Psoas muscle (tissue), 8 donors: ENCODE data around the gene MTG1. TPM values are rescaled to one million over a fixed set of nuclear protein-coding genes. Genes with fewer than 3 reads are reported as not detected.
A peak's percentile ranks its signal among the peaks of the same experiment; 100 is the strongest.

Source experiments
- ATAC-seq, 4 donors: fragments of 200-7000 bp; cut with Tn5 transposase; one replicate each; pipeline ENCODE4 v1.9.1; 2020; ENCODE audit warnings: moderate library complexity in 3 of 4, mild to moderate bottlenecking in 2 of 4
- DNase-seq, 2 donors: peaks; one replicate each; pipeline ENCODE4 v3.0.0-alpha.2; 2020
- H3K27ac ChIP-seq: fragments of 200-600 bp; one replicate; pipeline ENCODE4 v1.8.0; 2022
- H3K27me3 ChIP-seq, 3 donors: fragments of 200-600 bp in 1 of 3; one replicate each; pipeline versions ENCODE4 v1.6.1 to v1.8.0; 2013 to 2022; ENCODE audit warnings: low read length in 2 of 3, mild to moderate bottlenecking in 2 of 3, moderate library complexity in 1 of 3; ENCODE audit not compliant: insufficient read depth in 3 of 3
- H3K36me3 ChIP-seq, 2 donors: fragments of 200-600 bp in 1 of 2; one replicate each; pipeline versions ENCODE4 v1.6.1 to v1.8.0; 2013 to 2022; ENCODE audit warnings: low read depth in 1 of 2, mild to moderate bottlenecking in 1 of 2, moderate library complexity in 1 of 2; ENCODE audit not compliant: insufficient read depth in 1 of 2
- H3K4me1 ChIP-seq: fragments of 200-600 bp; one replicate; pipeline ENCODE4 v1.8.0; 2022
- H3K4me3 ChIP-seq: fragments of 200-600 bp; one replicate; pipeline ENCODE4 v1.8.0; 2022; ENCODE audit warnings: mild to moderate bottlenecking
- H3K9me3 ChIP-seq: fragments of 200-600 bp; one replicate; pipeline ENCODE4 v1.8.0; 2022
- CTCF ChIP-seq: fragments of 200-600 bp; IDR thresholded peaks from one replicate; pipeline ENCODE4 v1.8.0; 2022; ENCODE audit warnings: antibody characterized with exemption
- WGBS, 3 donors: extraction: QIAGEN DNeasy Blood & Tissue Kit; methylation state at CpG; one replicate each; pipeline versions ENCODE4 v1.1.6 to v1.1.7; 2013; 5-methylcytosine and 5-hydroxymethylcytosine counted together
- intact Hi-C, 2 donors: fragments of 100-400 bp; cut with DNase I; formaldehyde crosslinking; loops; one replicate each; pipeline versions ENCODE4 v1.11.0 to v1.14.2; 2022
- long read RNA-seq, 2 donors: library from polyadenylated mRNA; unstranded; transcript quantifications; one replicate each; pipeline ENCODE4 v2.0.0, GENCODE V29; 2021
- polyA plus RNA-seq, 3 donors: library from polyadenylated mRNA; stranded (reverse); fragments of 200-250 nt; gene quantifications; one replicate each; pipeline ENCODE4 v1.2.3, GENCODE V29; 2013
- total RNA-seq, 4 donors: library from RNA; stranded (reverse); fragmentation: NEBNext Ultra II Directional in 2 of 4; extraction: Animal tissue kit (Norgen Biotek cat#: 25700) in 2 of 4; gene quantifications; one replicate each; pipeline versions ENCODE4 v1.2.1 to v1.2.4, GENCODE V29; 2021 to 2023
- donor health status: healthy with polysubstance abuse.
- donor health status: DM: no; HTN: no; CAD: no; lungs with moderate emphysema.
- donor health status: Bipolar disorder and iron deficiency.
- donor health status: healthy.
- donor health status: DM: yes; HTN: yes; CAD: no.
- donor health status: DM: no; HTN: no; CAD: no.
- donor health status: DM: no; HTN: no; CAD: no.
- donor health status: DM: yes; HTN: yes; CAD: no.

MTG1 gene
- total RNA-seq, result 10 to 100 TPM; 22.7 to 37.7 (median 26.5) TPM
- 10 to 100 TPM; 31.5 to 67.1 (median 32.2) TPM for polyA plus RNA-seq
- long read RNA-seq, donor 1, transcript MTG1-201 (11 exons, 1,560 nt), result major isoform, 24 of 34 reads
- long read RNA-seq, donor 1, partial matches to known transcripts, result 2 of 34 reads
- long read RNA-seq, donor 1, other reads (novel, unspliced or antisense), result 5 of 34 reads
- long read RNA-seq, donor 2, transcript MTG1-201 (11 exons, 1,560 nt), result major isoform, 32 of 50 reads
- long read RNA-seq, donor 2, partial matches to known transcripts, result 2 of 50 reads
- long read RNA-seq, donor 2, other reads (novel, unspliced or antisense), result 13 of 50 reads

GRCh38 chr10:133394064-133394663, at the start of gene MTG1:
TSS of gene MTG1 (plus strand) at chr10:133394157. CDS start at chr10:133394221, 64 bp downstream.
- H3K4me3 ChIP-seq, result peak within 1 kb of the TSS; percentile 78
- peak; percentile 21 for TF ChIP-seq CTCF
- peak within 1 kb of the TSS; percentile 89 for H3K27ac ChIP-seq
- no peaks in the 10 kb centered on the region for H3K27me3 ChIP-seq
- DNase-seq (peak; percentile 96 to 98), ATAC-seq (peak; percentile 97 to 98 (median 98))
- H3K9me3 ChIP-seq, result no peaks in the 10 kb centered on the region
- intact Hi-C loops, result loop anchor here in 1 of 2 donors (10.0 kb wide), 1 partner anchor 69 kb away; no protein-coding TSS in a partner anchor
- WGBS, 3 donors, result 1% methylated on average over 42 to 69 of the region's 69 CpGs
- peaks cover 8% of the 10 kb centered on the region for H3K4me1 ChIP-seq
- peaks cover 1 to 40% of the 10 kb centered on the region in 2 donors for H3K36me3 ChIP-seq

- DNase-seq (no peak), ATAC-seq (no peak)
- Histone ChIP-seq H3K9me3 (no peaks in the 10 kb centered on the region), H3K4me3 (no peak overlapping the region), H3K27me3 (peaks cover 0 to 81% (median 19%) of the 10 kb centered on the region in 3 donors), H3K27ac (no peak overlapping the region), H3K36me3 (no peaks in the 10 kb centered on the region), H3K4me1 (no peaks in the 10 kb centered on the region)
- intact Hi-C loops, result no loop called here
- WGBS, 3 donors, result 53 to 67% (median 57%) methylated on average over 5 of the region's 5 CpGs
- TF ChIP-seq CTCF, result no peak
These were observed 49.7 kb upstream of the MTG1 start for GRCh38 chr10:133344236-133344635.

- intact Hi-C loops, result no loop called here
- 51 to 56% (median 51%) methylated on average over 11 of the region's 11 CpGs for WGBS, 3 donors
- peak in 1 of 2 donors; percentile 11 for DNase-seq
- no peak overlapping the region for H3K27ac ChIP-seq
- H3K4me3 ChIP-seq, result no peak overlapping the region
- ATAC-seq, result no peak
- H3K27me3 ChIP-seq, result peaks cover 0 to 76% (median 14%) of the 10 kb centered on the region in 3 donors
- H3K9me3 ChIP-seq, result no peaks in the 10 kb centered on the region
- no peaks in the 10 kb centered on the region for H3K36me3 ChIP-seq
- TF ChIP-seq CTCF, result no peak
- no peaks in the 10 kb centered on the region for H3K4me1 ChIP-seq
These were observed 47.5 kb upstream of the MTG1 start for GRCh38 chr10:133346413-133346812.

- Histone ChIP-seq H3K36me3 (no peaks in the 10 kb centered on the region), H3K27me3 (peaks cover 0 to 61% (median 14%) of the 10 kb centered on the region in 3 donors), H3K9me3 (no peaks in the 10 kb centered on the region), H3K4me3 (no peak overlapping the region), H3K4me1 (no peaks in the 10 kb centered on the region), H3K27ac (no peak overlapping the region)
- intact Hi-C loops, result no loop called here
- DNase-seq (no peak), ATAC-seq (no peak)
- TF ChIP-seq CTCF, result no peak
- 49 to 58% (median 53%) methylated on average over 15 to 16 of the region's 16 CpGs for WGBS, 3 donors
These were observed 46.0 kb upstream of the MTG1 start for GRCh38 chr10:133347710-133348517.
